NCI-H526 treated with DMSO at 0.1 percent for 48 hours (cell line): ENCODE data around the gene SLC25A34.

Experiments used
- DNase-seq: peaks from one replicate; lab custom pipeline; 2025; lab: John Stamatoyannopoulos, UW

Gene SLC25A34

GRCh38 chr1:15714406-15715136 is 21.5 kb upstream of the SLC25A34 start:
- DNase-seq = no peak

GRCh38 chr1:15717418-15718125 is 18.5 kb upstream of the SLC25A34 start:
- no peak for DNase-seq

- DNase-seq = no peak
These were observed 17.9 kb upstream of the SLC25A34 start for GRCh38 chr1:15718199-15718601.

GRCh38 chr1:15719381-15720120 is 16.5 kb upstream of the SLC25A34 start:
- no peak for DNase-seq

GRCh38 chr1:15720861-15721260 is 15.2 kb upstream of the SLC25A34 start:
- DNase-seq = no peak

GRCh38 chr1:15722411-15722810 is 13.6 kb upstream of the SLC25A34 start:
- DNase-seq = no peak

- DNase-seq = no peak
These were observed 13.1 kb upstream of the SLC25A34 start for GRCh38 chr1:15722836-15723532.

- DNase-seq = no peak
These were observed 12.3 kb upstream of the SLC25A34 start for GRCh38 chr1:15723631-15724246.

- DNase-seq = no peak
These were observed 10.8 kb upstream of the SLC25A34 start for GRCh38 chr1:15724949-15725880.

GRCh38 chr1:15726508-15726907 is 9.6 kb upstream of the SLC25A34 start:
- DNase-seq = no peak

GRCh38 chr1:15727021-15727420 is 9.0 kb upstream of the SLC25A34 start:
- DNase-seq = no peak

- DNase-seq = no peak
These were observed 8.6 kb upstream of the SLC25A34 start for GRCh38 chr1:15727424-15727823.

- no peak for DNase-seq
These were observed 8.1 kb upstream of the SLC25A34 start for GRCh38 chr1:15727866-15728534.

- DNase-seq = no peak
These were observed 7.0 kb upstream of the SLC25A34 start for GRCh38 chr1:15728937-15729657.

GRCh38 chr1:15730423-15730822 is 5.6 kb upstream of the SLC25A34 start:
- DNase-seq = no peak

GRCh38 chr1:15730936-15731335 is 5.1 kb upstream of the SLC25A34 start:
- no peak for DNase-seq

- DNase-seq = no peak
These were observed 4.0 kb upstream of the SLC25A34 start for GRCh38 chr1:15731735-15732685.

GRCh38 chr1:15732686-15733081 is 3.4 kb upstream of the SLC25A34 start:
- no peak for DNase-seq
